HG02759 (cell line): Measurements from ENCODE around the gene RFTN1.

Experiments
- ATAC-seq: cut with Tn5 transposase; IDR thresholded peaks from one replicate; pipeline ENCODE4 v1.9.1; 2021; ENCODE audit warnings: mild to moderate bottlenecking, moderate library complexity; ENCODE audit not compliant: unreplicated experiment

The RFTN1 gene

DNA sequence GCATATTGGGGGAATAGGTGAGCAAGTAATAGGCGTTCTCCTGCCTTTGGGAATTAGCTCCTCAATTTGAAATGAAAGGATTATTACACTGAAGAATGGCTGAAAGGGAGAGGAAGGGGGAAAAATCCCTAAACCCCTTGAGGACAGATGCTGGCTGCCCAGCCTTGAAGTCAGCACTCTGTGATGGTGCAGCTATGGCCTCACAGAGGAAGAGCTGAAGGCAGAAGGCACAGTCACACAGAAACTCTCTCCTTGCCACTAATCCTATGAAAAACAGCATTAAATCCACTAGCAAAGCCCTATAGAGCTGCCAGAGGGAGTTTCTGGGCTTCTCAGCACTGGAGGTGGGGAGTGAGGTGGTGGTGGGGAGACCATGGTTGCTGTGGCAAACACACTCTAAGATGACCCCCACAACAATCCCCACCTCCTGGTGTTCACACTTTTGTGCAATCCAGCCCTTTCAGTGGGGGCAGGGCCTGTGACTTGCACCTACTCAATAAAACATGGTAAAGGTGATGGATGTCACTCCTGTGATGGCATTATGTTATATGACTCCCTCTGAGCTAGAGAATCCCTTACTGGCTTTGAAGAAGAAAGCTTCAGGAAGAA, 101.2 kb downstream of the RFTN1 start:
- ATAC-seq: peak; percentile 46

DNA sequence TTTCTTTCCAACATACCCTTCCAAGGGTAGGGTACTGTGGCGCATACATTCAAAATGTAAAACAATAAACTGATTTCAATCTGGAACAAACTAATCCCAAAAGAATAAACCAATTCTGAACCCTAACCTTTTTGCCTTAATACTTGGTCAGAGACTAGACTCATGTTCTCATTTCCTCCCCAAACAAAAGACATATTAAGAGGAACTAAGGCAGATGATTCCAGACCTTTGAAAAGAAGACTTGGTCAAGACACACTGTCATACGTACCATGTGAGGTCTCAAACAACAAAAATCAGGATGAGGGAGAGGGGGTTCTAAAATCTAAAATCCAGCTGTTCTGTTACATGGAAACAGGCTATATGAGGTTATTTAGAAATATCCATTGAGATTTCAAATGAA, 102.1 kb downstream of the RFTN1 start:
- no peak for ATAC-seq

DNA sequence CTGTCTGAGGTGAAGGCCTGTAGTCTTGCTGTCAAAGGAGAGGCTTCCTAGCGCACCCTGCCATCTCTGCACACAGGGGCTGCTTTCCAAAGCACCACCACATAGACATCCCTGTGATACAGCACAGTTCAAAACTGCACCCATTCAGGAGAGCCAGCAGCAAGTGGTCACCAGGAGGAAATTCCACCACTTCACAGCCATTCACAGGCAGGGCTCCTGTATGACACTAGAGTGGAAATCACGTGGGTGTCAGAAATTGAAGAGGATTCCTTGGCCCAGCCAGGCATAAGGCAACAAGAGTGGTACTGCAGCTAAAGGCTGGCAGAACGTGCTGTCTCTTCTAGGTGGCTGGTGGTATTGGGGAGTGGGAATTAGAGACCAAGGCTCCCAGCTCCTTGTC, 102.8 kb downstream of the RFTN1 start:
- no peak for ATAC-seq

DNA sequence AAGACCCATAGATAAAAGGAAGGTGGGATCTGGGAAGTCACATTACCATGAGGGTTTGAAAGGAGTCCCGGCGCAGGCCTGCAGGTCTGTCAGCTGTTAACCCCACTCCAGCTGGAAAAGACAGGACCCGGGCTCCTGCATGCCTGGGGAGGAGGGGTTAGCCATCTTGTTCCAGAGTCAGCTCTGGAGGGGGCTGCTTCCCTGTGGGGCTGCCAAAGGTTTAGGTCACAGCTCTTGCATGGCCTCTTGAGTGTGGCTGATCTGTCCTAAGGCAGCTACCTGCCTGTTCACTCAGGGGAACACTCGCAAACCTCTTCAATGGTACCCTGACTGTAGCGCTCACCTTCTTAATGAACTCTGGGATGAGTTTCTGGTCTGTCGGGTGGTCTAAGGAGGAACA, 104.5 kb downstream of the RFTN1 start:
- no peak for ATAC-seq

DNA sequence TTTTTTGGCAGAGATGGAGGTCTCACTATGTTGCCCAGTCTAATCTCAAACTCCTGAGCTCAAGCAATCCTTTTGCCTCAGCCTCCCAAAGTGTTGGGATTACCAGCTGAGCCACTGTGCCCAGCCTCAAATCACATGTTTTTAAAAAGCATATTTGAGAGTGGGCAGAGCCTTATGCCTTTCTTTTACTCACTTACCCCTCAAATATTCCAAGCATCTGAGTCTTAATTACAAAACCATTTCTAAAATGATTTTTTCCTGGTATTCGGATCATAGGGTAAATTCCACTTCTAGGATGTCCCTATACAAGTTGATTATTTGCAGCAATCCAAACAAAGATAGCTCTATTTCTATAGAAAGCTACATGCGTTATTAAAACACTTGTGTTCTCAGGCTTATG, 106.1 kb downstream of the RFTN1 start:
- ATAC-seq: no peak

DNA sequence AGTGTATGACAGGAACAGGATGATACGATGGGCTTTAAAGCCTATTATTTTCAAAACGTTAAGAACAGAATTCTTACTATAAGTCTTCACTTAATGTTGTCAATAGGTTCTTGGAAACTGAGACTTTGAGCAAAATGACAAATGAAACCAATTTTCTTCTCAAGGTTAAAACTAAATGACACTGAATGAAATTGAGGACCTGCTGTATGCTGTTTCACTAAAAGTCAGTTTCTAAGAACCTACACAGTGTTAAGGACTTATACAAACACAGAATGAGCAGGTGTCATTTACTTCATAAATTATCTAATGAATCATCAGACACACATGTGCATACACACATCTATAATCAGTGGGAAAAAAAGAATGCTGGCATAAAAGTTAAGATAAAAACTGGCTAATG, 106.9 kb downstream of the RFTN1 start:
- ATAC-seq: peak; percentile 35

DNA sequence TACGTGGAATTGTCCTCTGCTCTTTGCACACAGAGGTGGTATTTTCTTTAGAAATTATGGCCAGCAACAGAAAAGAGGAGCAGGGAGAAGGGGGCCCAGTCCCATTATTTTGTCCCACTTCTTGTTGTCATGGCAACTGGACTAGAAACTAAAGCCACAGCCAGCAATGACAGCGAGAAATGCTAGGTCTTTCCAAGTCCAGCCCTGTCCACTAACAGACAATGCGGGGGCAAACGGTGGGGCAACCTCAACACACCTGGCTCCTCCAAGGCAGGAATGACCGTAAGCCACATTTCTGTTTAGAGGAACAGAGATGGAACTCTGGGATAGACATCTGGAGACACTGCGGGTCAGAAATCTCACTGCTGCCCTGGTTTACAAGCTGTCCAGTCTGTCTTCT, 107.3 kb downstream of the RFTN1 start:
- no peak for ATAC-seq

DNA sequence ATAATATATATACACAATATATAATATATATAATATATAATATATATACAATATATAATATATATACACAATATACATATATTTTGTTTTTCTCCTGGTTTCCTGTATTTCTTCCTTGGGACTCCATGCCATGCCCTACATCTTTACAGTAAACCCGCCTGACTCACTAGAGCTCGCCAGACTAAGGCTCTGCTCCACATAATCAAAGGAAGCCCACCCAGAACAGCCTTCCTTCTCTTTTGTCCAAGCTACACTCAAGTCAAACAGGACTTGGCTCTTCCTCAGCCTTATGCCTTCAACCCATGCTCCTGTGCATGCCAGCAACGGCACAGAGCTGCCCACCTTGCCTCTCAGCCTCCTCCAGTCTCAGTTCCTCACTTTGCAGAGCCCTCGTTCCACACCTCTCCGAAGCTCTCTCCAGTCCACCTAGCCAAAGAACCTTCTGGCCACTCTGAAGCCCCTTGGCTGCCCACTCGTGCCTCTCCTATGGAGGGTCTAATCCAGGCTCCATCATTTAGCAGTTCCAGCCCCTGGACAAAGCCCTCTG, 109.1 kb downstream of the RFTN1 start:
- no peak for ATAC-seq

DNA sequence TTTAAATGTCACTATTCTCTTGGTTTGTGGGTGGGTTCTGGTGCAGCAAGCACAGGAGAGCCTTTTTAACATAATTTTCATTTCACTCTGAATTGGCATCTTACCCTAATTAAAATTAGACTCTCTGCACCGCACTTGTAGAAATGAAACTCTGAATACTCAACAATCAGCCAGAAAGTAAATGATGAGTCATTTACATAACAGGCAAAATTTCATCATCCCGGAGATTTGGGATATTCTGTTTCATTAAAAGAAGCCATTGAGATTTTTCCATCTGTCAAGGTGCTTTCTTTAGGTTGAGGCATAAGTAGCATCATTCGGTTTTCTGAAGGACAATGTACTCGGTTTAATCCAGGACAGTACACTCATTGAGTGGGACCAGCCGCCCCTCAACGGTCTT, 111.0 kb downstream of the RFTN1 start:
- ATAC-seq: no peak

DNA sequence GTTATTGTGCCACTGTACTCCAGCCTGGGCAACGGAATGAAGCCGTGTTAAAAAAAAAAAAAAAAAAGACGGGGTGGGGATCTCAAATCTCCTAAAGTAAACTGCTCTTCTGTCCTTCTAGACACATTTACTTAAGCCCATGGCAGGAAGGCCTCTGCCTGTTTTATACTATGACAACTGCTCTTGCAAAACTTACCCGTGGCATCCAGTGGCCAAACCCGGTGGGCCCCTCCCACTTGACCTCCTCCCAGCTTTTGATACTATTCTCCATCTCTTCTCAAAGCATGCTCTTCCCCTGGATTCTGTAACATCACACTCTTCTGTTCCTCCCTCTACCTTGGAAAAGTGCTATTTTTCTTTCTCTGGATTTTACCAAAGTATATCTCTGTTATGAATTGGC, 112.2 kb downstream of the RFTN1 start:
- ATAC-seq: no peak

DNA sequence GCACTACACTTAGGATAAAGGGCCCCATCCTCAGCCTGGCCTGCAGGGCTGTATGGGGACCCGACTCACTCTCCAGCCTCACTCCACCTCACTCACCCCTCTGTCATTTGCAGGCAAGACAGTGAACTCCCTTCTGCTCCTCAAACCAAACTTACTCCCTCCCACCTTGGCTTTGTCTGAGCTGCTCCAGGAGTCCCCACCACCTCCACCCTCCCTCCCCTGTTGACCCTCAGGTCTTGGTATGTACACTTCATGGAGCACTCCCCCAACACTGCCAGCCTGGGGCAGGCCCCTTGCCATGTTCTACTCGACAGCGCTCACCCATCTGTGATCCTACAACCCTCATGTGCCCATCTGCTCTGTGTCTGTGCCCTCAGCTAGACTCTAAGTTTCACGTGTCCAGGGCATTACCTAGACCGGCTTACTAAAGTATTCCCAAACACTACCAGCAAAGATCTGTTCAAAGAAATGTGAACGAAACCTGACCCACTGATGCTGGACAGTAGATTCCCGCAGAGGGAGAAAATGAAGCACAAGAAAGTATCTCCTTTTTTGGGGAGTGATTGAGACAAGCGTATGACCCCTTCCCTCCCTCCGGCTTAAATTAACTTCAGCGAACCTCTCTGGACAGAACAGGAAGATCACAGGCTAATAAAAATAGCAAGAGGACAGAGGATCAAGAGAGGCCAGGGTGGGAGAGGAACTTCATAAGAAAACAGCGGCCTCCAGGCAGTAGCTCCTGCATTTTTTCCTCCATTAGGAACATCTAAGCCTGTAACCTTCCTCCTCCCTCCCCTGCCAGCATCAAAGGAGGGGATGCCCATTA, 113.2 kb downstream of the RFTN1 start:
- ATAC-seq: no peak

DNA sequence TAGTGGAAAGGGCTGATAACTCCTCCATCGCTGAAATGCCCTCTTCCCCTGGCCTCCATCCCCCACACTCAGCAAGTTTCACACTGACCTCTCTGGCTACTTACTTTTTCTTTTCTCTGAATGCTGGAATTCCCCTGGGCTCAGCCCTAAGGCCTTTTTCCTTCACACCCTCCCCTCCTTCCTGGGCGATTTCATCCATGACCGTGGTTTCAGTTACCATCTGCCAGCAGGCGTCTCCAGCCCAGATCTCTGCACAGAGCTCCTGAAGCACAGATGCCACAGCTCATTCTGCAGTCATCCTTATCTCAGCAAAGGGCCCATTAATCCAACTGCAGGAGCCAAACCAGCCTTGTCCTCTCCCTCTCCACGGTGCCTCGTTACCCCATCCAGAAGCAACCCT, 114.0 kb downstream of the RFTN1 start:
- ATAC-seq: no peak

DNA sequence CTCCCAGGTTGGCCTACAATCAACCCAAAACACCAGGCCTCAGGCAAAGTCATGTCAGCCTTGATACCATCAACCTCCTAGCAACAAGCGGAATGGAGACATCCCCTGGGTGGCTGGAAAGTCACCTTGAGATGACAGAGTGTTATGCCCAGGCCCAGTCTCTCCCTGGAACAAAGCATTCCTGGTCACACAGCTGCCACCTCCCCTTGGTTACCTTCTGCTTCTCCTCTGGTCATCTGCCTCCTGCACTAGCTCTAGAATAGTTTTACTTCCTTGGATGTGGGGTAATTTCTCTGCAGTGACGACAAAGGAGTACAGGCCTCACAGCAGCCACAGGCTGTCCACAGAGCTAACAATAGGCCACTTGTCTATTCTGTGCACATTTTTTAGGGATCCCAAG, 114.9 kb downstream of the RFTN1 start:
- ATAC-seq: no peak

DNA sequence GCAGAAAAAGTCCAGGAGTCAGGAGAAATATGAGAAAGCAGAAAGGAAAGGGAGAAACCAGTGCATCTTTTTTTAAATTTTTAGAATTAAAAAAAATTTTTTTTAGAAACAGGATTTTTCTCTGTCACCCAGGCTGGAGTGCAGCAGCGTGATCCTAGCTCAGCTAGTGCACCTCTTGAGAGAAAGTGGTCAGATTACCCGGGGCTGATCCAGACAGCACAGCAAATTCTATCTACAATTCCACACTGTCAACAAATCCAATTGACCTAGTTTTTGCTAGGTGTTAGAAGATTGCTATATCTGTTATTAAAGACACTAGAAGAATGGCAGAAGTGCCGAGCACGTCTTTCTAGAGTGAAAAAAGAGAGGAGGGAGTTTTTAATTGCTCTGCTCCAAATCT, 117.3 kb downstream of the RFTN1 start:
- ATAC-seq: no peak

DNA sequence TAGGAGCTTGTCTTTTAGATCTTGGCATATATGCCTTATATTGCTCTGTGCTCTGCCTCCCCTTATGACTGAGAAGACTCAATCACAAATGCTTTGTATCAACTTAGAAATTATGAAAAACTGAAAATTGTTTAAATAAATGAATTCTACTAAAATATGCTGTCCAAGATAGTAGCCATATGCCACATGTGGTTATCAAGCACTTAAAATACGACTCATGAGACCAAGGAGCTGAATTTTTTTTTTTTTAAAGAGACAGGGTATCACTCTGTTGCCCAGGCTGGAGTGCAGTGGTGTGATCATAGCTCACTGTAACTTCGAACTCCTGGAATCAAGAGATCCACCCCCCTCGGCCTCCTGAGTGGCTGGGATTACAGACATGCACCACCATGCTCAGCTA, 118.3 kb downstream of the RFTN1 start:
- ATAC-seq: no peak

DNA sequence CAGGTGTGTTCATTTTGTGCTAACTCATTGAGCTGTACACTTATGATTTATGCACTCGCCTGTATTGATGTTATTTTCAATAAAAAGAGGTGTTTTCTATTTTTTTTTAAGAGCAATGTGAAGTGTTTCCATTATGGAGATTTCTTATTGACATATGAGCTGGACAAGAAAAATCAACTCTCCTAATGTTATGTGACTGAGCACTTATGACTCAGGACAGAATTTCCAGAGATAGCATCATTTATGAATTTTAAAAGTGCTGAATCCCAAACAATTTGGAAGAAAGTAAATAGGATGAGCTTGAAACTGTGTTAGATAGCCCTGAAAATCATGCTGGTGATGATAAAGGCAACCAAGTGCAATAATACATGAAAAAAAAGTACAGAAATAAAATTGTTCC, 118.9 kb downstream of the RFTN1 start:
- no peak for ATAC-seq

DNA sequence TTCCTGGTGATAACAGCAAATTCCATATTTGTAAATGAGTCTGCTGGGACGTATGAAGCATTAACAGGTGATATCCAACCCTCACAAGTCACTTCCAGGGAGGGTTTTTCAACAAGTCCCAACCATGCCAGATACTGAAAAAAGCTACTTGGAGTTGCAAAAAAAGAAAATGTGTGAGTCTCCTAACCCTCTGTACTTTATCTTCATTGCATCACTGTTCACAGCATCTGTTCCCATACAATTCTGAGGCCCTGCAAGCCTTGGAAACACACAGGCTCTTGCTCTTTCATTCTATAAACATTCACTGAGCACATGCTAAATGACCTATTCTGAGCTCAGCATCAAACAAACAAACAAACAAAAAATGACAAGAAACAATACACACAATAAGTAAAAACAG, 120.8 kb downstream of the RFTN1 start:
- ATAC-seq: no peak

DNA sequence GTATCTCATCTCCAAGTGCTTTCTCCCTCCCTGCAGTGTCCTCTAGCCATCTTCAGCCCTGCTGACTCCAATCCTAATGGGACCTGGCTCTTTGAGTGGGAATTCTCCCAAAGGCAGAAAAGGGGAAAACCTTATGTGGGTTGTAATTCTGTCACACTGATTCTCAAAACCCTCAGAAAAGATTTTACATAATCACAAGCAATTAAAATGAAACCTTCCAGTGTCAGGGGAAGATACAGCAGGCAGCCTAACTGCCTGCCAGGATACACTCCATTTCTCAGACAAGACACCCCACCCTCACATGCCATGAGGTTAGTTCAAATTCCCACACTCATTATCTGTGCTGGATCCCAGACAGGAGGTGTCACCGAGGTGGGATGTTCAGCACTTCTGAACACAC, 121.4 kb downstream of the RFTN1 start:
- ATAC-seq: no peak

DNA sequence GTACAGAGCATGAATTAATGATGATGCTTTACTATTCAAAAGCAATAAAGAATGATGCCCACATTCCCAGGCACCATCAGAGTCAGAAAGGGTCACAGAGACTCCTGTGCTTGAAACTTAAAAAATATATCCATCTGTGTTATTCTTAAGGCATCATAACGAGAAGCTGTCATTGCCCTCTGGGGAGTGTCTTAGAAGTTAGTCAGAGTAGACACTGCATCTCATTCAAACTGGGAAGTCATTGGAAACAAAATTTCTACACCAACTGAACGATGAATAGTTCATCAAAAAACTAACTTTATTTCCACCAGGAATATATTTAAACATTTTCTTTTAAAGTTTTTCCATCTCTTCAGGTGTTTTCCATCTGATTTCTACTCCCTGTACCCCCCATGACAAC, 122.9 kb downstream of the RFTN1 start:
- no peak for ATAC-seq

DNA sequence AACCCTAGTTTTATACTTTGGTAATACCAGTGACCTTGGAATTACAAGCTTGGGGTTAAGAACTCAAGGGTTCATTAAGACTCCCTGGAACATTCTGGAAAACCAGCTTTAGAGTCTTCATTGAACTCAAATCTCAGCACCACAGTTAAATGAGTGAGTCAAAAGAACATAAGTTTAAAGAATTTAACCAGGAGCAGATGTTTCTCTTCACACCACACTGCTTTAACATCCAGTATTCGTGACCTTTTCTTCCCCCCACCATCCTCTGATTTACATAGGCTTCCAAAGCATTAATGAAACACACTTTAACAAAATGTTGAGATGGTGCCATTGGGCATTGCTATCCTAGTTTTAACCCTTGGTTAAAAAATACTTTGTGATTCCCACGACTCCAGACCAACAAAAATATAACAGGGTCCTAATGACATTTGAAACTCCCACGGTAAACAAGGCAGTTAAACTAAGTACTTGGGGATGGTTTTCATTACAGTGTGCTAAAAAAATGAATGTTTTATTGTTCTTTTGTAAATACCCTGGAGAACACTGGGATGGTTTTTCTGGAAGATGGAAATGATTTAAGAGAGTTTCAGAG, 124.6 kb downstream of the RFTN1 start:
- no peak for ATAC-seq

DNA sequence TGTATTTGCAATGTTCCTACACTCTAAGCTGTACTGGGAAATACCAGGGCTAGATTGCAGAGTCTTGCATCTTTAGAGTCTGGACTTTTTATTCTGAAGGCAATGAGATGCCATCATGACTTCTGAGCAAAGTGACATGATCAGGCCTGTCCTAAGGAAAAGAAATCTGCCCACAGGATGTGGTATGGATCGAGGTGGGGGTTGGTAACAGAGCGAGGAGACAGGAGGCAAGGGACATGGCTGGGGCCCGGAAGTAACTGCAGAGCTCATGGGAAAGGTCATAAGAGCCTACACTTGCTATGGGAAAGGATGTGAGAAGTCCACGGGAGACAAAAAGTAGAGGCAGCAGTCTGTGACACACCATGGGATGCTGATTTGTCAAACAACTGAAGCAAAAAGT, 126.9 kb downstream of the RFTN1 start:
- ATAC-seq: no peak

DNA sequence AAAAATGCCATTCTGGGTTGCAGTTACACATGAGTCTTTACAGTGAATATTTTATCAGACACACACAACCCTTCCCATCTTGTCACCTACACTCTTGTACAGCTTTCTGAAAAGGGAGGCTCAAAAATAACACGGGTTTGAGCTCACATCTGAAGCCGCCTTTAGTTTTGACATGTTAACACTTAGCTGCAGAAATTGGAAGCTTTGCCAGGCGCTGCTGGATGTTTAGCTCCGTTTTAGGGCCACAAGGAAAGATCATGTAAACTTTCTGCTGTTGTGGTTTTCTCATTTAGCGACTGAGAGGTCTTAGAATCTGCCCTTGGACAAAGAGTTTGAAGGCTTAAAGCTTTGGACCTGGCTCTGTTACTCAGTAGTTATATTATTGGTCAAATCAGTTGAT, 128.3 kb downstream of the RFTN1 start:
- no peak for ATAC-seq
